ENCODE data around the gene MAGEB16. TPM values are rescaled to one million over a fixed set of nuclear protein-coding genes. Genes with fewer than 3 reads are reported as not detected.

Gene MAGEB16
- total RNA-seq: not detected in 2 replicates

DNA sequence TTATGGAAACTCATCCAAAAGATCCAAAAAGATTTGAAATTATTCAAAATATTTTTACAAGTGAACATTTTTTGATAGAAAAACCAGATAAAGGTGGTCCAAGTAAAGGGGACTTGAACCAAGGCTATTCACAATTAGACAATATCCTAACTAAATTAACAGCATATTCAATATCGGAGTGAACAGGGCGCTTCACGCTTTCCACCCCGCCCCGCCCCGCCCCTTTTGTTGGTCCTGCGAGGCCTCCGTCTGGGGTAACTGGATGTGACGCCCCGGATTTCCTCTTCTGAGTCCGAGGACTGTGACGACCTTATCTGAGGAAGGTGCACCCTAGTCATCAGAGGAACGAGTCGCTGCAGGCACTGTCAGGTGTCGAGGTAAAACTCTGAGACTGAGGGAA, at the start of gene MAGEB16:
Gene MAGEB16 (plus strand): TSS at position 301 of the 400 bp plus-strand sequence. CDS start 3,855 bp downstream, outside the sequence.

Other genes starting within 250 kb of the MAGEB16 start
- not detected in 2 replicates for gene CFAP47, start 121.4 kb downstream of the MAGEB16 start, total RNA-seq